HUES64 (cell line): ENCODE results near the gene ENKD1.

Source experiments
- H3K27ac ChIP-seq: 2 replicates; pipeline ENCODE4 v1.7.0; 2013; ENCODE audit warnings: low read depth, low read length, inconsistent platforms
- H3K27me3 ChIP-seq: 2 replicates; pipeline ENCODE4 v1.6.1; 2013; ENCODE audit warnings: mild to moderate bottlenecking, low read length; ENCODE audit not compliant: insufficient read depth
- H3K36me3 ChIP-seq: 2 replicates; pipeline ENCODE4 v1.6.1; 2013; ENCODE audit warnings: mild to moderate bottlenecking, low read length; ENCODE audit not compliant: insufficient read depth
- H3K4me1 ChIP-seq: 2 replicates; pipeline ENCODE4 v1.6.1; 2013; ENCODE audit warnings: mild to moderate bottlenecking, low read length, moderate library complexity; ENCODE audit not compliant: insufficient read depth
- H3K4me3 ChIP-seq: 2 replicates; pipeline ENCODE4 v1.5.1; 2013; ENCODE audit warnings: mild to moderate bottlenecking, low read length, moderate library complexity
- H3K9ac ChIP-seq: 2 replicates; pipeline ENCODE4 v1.6.1; 2013; ENCODE audit warnings: mild to moderate bottlenecking, low read depth, low read length
- H3K9me3 ChIP-seq: 2 replicates; pipeline ENCODE4 v1.6.1; 2013; ENCODE audit warnings: low read depth, low read length; ENCODE audit not compliant: insufficient read depth
- WGBS: fragments of 150-250, 120-280 bp; methylation state at CpG from one replicate; pipeline ENCODE4 v1.1.7; 2013; ENCODE audit warnings: missing lambda C conversion rate; 5-methylcytosine and 5-hydroxymethylcytosine counted together

The ENKD1 gene

GRCh38 chr16:67669499-67670101 lies 3.0 kb upstream of the ENKD1 start:
- H3K36me3 ChIP-seq: no peaks in the 10 kb centered on the region
- WGBS: 88% methylated on average over 10 of the region's 10 CpGs
- H3K4me3 ChIP-seq: no peak overlapping the region
- H3K27ac ChIP-seq: no peak overlapping the region
- peaks cover 6% of the 10 kb centered on the region; the same call in 1 of the 2 replicates for H3K27me3 ChIP-seq
- no peak overlapping the region for H3K9ac ChIP-seq
- H3K4me1 ChIP-seq: peaks cover 4% of the 10 kb centered on the region; the same call in 1 of the 2 replicates
- H3K9me3 ChIP-seq: no peaks in the 10 kb centered on the region

- Histone ChIP-seq H3K4me3 (no peak overlapping the region), H3K27ac (no peak overlapping the region), H3K9ac (no peak overlapping the region), H3K36me3 (no peaks in the 10 kb centered on the region), H3K4me1 (peaks cover 4% of the 10 kb centered on the region; the same call in 1 of the 2 replicates), H3K27me3 (peaks cover 6% of the 10 kb centered on the region; the same call in 1 of the 2 replicates), H3K9me3 (no peaks in the 10 kb centered on the region)
- 89% methylated on average over 6 of the region's 6 CpGs for WGBS
Observed at GRCh38 chr16:67668495-67669157, 2.1 kb upstream of the ENKD1 start.

- WGBS: 41% methylated on average over 18 of the region's 18 CpGs
- no peak overlapping the region for H3K4me3 ChIP-seq
- H3K4me1 ChIP-seq: peaks cover 4% of the 10 kb centered on the region; the same call in 1 of the 2 replicates
- H3K9me3 ChIP-seq: no peaks in the 10 kb centered on the region
- no peak overlapping the region for H3K27ac ChIP-seq
- no peak overlapping the region for H3K9ac ChIP-seq
- H3K27me3 ChIP-seq: peaks cover 6% of the 10 kb centered on the region; the same call in 1 of the 2 replicates
- no peaks in the 10 kb centered on the region for H3K36me3 ChIP-seq
Observed at GRCh38 chr16:67667817-67668494, 1.4 kb upstream of the ENKD1 start.

- WGBS: 43% methylated on average over 9 of the region's 10 CpGs
- Histone ChIP-seq H3K27ac (no peak overlapping the region), H3K9me3 (no peaks in the 10 kb centered on the region), H3K4me1 (peaks cover 4% of the 10 kb centered on the region; the same call in 1 of the 2 replicates), H3K9ac (no peak overlapping the region; the same call in 1 of the 2 replicates), H3K4me3 (peak overlapping the region; percentile 76), H3K27me3 (peaks cover 6% of the 10 kb centered on the region; the same call in 1 of the 2 replicates), H3K36me3 (no peaks in the 10 kb centered on the region)
Observed at GRCh38 chr16:67667453-67667816, 885 bp upstream of the ENKD1 start.

GRCh38 chr16:67666032-67666551 lies 458 bp downstream of the ENKD1 start:
- peaks cover 4% of the 10 kb centered on the region; the same call in 1 of the 2 replicates for H3K4me1 ChIP-seq
- no peaks in the 10 kb centered on the region for H3K9me3 ChIP-seq
- peak overlapping the region; percentile 76 for H3K4me3 ChIP-seq
- H3K27me3 ChIP-seq: peaks cover 6% of the 10 kb centered on the region; the same call in 1 of the 2 replicates
- peak overlapping the region; percentile 29; the same call in 1 of the 2 replicates for H3K9ac ChIP-seq
- 0 out of 2 replicates have a peak overlapping the region, but pooled peaks have one; percentile 13 for H3K27ac ChIP-seq
- no peaks in the 10 kb centered on the region for H3K36me3 ChIP-seq
- 3% methylated on average over 46 of the region's 46 CpGs for WGBS

- no peak overlapping the region for H3K27ac ChIP-seq
- H3K9me3 ChIP-seq: no peaks in the 10 kb centered on the region
- peaks cover 6% of the 10 kb centered on the region; the same call in 1 of the 2 replicates for H3K27me3 ChIP-seq
- 75% methylated on average over 5 of the region's 5 CpGs for WGBS
- peak overlapping the region; percentile 29; the same call in 1 of the 2 replicates for H3K9ac ChIP-seq
- no peaks in the 10 kb centered on the region for H3K36me3 ChIP-seq
- peak overlapping the region; percentile 76 for H3K4me3 ChIP-seq
- peaks cover 4% of the 10 kb centered on the region; the same call in 1 of the 2 replicates for H3K4me1 ChIP-seq
Observed at GRCh38 chr16:67665598-67665997, 952 bp downstream of the ENKD1 start.

GRCh38 chr16:67664871-67665270 lies 1.7 kb downstream of the ENKD1 start:
- 95% methylated on average over 7 of the region's 7 CpGs for WGBS
- Histone ChIP-seq H3K4me1 (peaks cover 4% of the 10 kb centered on the region; the same call in 1 of the 2 replicates), H3K36me3 (no peaks in the 10 kb centered on the region), H3K27ac (no peak overlapping the region), H3K9ac (no peak overlapping the region), H3K9me3 (no peaks in the 10 kb centered on the region), H3K4me3 (no peak overlapping the region), H3K27me3 (peaks cover 6% of the 10 kb centered on the region; the same call in 1 of the 2 replicates)

- H3K4me3 ChIP-seq: no peak overlapping the region
- 84% methylated on average over 4 of the region's 4 CpGs for WGBS
Observed at GRCh38 chr16:67664258-67664657, 2.3 kb downstream of the ENKD1 start.

GRCh38 chr16:67663877-67664222 lies 2.7 kb downstream of the ENKD1 start:
- no peak overlapping the region for H3K9ac ChIP-seq
- H3K4me1 ChIP-seq: peaks cover 4% of the 10 kb centered on the region; the same call in 1 of the 2 replicates

More at GRCh38 chr16:67664258-67664657, 2.3 kb downstream of the ENKD1 start:
- Histone ChIP-seq H3K9ac (no peak overlapping the region), H3K36me3 (no peaks in the 10 kb centered on the region), H3K4me1 (peaks cover 4% of the 10 kb centered on the region; the same call in 1 of the 2 replicates), H3K27ac (no peak overlapping the region), H3K27me3 (peaks cover 8% of the 10 kb centered on the region; the same call in 1 of the 2 replicates), H3K9me3 (no peaks in the 10 kb centered on the region)

GRCh38 chr16:67663151-67663876 lies 3.2 kb downstream of the ENKD1 start:
- Histone ChIP-seq H3K27me3 (peaks cover 8% of the 10 kb centered on the region; the same call in 1 of the 2 replicates), H3K36me3 (peaks cover 1% of the 10 kb centered on the region; the same call in 1 of the 2 replicates), H3K4me1 (peaks cover 4% of the 10 kb centered on the region; the same call in 1 of the 2 replicates), H3K9ac (no peak overlapping the region), H3K4me3 (no peak overlapping the region), H3K9me3 (no peaks in the 10 kb centered on the region), H3K27ac (no peak overlapping the region)
- WGBS: 81% methylated on average over 25 of the region's 25 CpGs

More at GRCh38 chr16:67663877-67664222, 2.7 kb downstream of the ENKD1 start:
- Histone ChIP-seq H3K4me3 (no peak overlapping the region), H3K9me3 (no peaks in the 10 kb centered on the region), H3K36me3 (no peaks in the 10 kb centered on the region), H3K27me3 (peaks cover 8% of the 10 kb centered on the region; the same call in 1 of the 2 replicates), H3K27ac (no peak overlapping the region)
- 95% methylated on average over 6 of the region's 6 CpGs for WGBS
